ENCODE results near the gene SUN3. TPM values are rescaled to one million over a fixed set of nuclear protein-coding genes. Genes with fewer than 3 reads are reported as not detected.

Gene SUN3
- total and polyA plus RNA-seq, 2 of the 13 experiments (the other 11 are each of a cell fraction or from before 2014, with no cell fraction given), result not detected

GRCh38 chr7:48053736-48054135 is 24.8 kb upstream of the SUN3 start:
- BruUV-seq (replicated peaks), result no TSS peak
- CTCF ChIA-PET (ENCODE audit: low intra/inter-chr PET ratio, low total read pairs), result no interaction called here
- in situ Hi-C loops (cut with HindIII; ENCODE audit: extremely low pct_ligation_motif_present, low pct_unique_long_range_greater_than_20kb), result no loop called here

More at GRCh38 chr7:48053736-48054135, 24.8 kb upstream of the SUN3 start:
- peaks cover 0 to 1% of the 10 kb centered on the region in 2 experiments; a peak in 2 of 5 replicates for H3K27me3 ChIP-seq (ENCODE audit: control insufficient read depth in 1 of 2, insufficient read depth in 2 of 2, low read length in 2 of 2)
- FAIRE-seq (no peak), DNase-seq (ENCODE audit: low spot score) (no peak), ATAC-seq (no peak)
- no peaks in the 10 kb centered on the region for H4K20me1 ChIP-seq (ENCODE audit: insufficient read depth, low read length)
- no peak overlapping the region for H3K27ac ChIP-seq (ENCODE audit: extremely low read length, insufficient read depth, low read length)
- intact Hi-C loops (cut with micrococcal nuclease; ENCODE audit: unreplicated experiment), result no loop called here
- no peaks in the 10 kb centered on the region for H3K36me3 ChIP-seq (replicated peaks in 1 of 2; ENCODE audit: control insufficient read depth in 1 of 2, insufficient read depth in 2 of 2, low read length in 2 of 2)
- POLR2A ChIA-PET, result no interaction called here
- no peak overlapping the region for H3K9ac ChIP-seq (ENCODE audit: insufficient read depth, low read depth, low read length)
- no peaks in the 10 kb centered on the region for H3K4me1 ChIP-seq (ENCODE audit: insufficient read depth, low read length)
- no peak overlapping the region for H2AFZ ChIP-seq (ENCODE audit: low read length)
- no peak overlapping the region for H3K4me2 ChIP-seq (ENCODE audit: low read depth, low read length)
- H3K4me3 ChIP-seq (replicated peaks in 1 of 3; ENCODE audit: insufficient read depth in 1 of 3, low read depth in 2 of 3, low read length in 3 of 3), result no peak overlapping the region
- WGBS (ENCODE audit: low lambda C conversion rate), result 36% methylated on average over 2 of the region's 2 CpGs
- no peaks in the 10 kb centered on the region for H3K9me3 ChIP-seq (ENCODE audit: low read length)
- no peak for TF ChIP-seq EZH2 (conservative IDR thresholded peaks at IDR 0.05; ENCODE audit: low read depth, low read length)
- TF ChIP-seq ISX (CRISPR knock-in tag; conservative IDR thresholded peaks at IDR 0.05), result no peak
- TF ChIP-seq NAIF1 (CRISPR knock-in tag; IDR thresholded peaks at IDR 0.05; ENCODE audit: borderline replicate concordance), result no peak
- TF ChIP-seq ZNF510 (CRISPR knock-in tag; IDR thresholded peaks at IDR 0.05; ENCODE audit: low read depth), result no peak
- no peak for TF ChIP-seq U2AF1 (optimal IDR thresholded peaks at IDR 0.05; ENCODE audit: low read depth, low read length)
- no peak for TF ChIP-seq ZBTB7B (CRISPR knock-in tag; IDR thresholded peaks at IDR 0.05)
- TF ChIP-seq NFIC (IDR thresholded peaks at IDR 0.05; ENCODE audit: low read length), result no peak
- no peak for TF ChIP-seq CEBPG (CRISPR knock-in tag; IDR thresholded peaks at IDR 0.05)
- no peak for TF ChIP-seq CCDC6 (CRISPR knock-in tag; IDR thresholded peaks at IDR 0.05)
- TF ChIP-seq IKZF4 (CRISPR knock-in tag; IDR thresholded peaks at IDR 0.05; ENCODE audit: borderline replicate concordance, low read depth, not compliant biosample characterization), result no peak
- TF ChIP-seq NCOA5 (CRISPR knock-in tag; IDR thresholded peaks at IDR 0.05), result no peak
- TF ChIP-seq ZNF318 (CRISPR knock-in tag; IDR thresholded peaks at IDR 0.05), result no peak
- H3K79me2 ChIP-seq (ENCODE audit: insufficient read depth, low read length), result no peaks in the 10 kb centered on the region

All from HepG2 (cell line).